ENCODE results near the gene CANT1. TPM values are rescaled to one million over a fixed set of nuclear protein-coding genes. Genes with fewer than 3 reads are reported as not detected.
A peak's percentile ranks its signal among the peaks of the same experiment; 100 is the strongest.

Gene CANT1
- total and polyA plus RNA-seq, 2 experiments from 2014 or later = 33.0 to 36.1 TPM

GRCh38 chr17:78962345-78962983 is 47.1 kb downstream of the CANT1 start:
- DNase-seq (ENCODE audit: low spot score) = peak; percentile 82
- H3K36me3 ChIP-seq (replicated peaks; ENCODE audit: insufficient read depth, low read depth) = no peaks in the 10 kb centered on the region

DNA sequence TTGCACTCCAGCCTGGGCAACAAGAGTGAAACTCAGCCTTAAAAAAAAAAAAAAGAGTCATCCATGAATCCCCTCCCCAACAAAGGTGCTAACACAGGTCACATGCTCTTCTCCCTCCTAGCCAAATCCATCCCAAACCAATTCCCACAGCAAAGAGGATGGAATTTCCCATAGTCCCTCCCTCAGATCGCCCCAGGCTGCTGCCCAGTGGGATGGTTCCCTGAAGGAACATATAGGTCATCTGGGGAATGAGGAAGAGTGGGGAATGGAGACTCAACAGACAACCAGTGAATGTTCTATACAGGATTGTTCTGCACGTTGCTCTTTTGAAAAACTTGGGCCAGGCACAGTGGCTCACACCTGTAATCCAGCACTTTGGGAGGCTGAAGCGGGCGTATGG is 48.0 kb downstream of the CANT1 start:
- Histone ChIP-seq H3K9me3 (ENCODE audit: low read depth) (no peaks in the 10 kb centered on the region), H3K36me3 (replicated peaks; ENCODE audit: insufficient read depth, low read depth) (no peaks in the 10 kb centered on the region), H3K27me3 (no peaks in the 10 kb centered on the region), H3K4me2 (no peak overlapping the region), H3K27ac (peak overlapping the region; percentile 88), H2AFZ (no peak overlapping the region), H3K79me2 (no peaks in the 10 kb centered on the region), H3K4me1 (ENCODE audit: insufficient read depth) (peaks cover 23% of the 10 kb centered on the region), H4K20me1 (ENCODE audit: insufficient read depth, poor library complexity, severe bottlenecking) (no peaks in the 10 kb centered on the region), H3K9me2 (replicated peaks; ENCODE audit: insufficient read depth) (no peaks in the 10 kb centered on the region), H3K4me3 (no peak overlapping the region)
- 95% methylated on average over 4 of the region's 4 CpGs for WGBS (ENCODE audit: low lambda C conversion rate, missing lambda C conversion rate)
- TF ChIP-seq EZH2phosphoT487 (IDR thresholded peaks at IDR 0.05; ENCODE audit: low read depth, severe bottlenecking, unreplicated experiment) (no peak), EZH2 (IDR thresholded peaks at IDR 0.05; ENCODE audit: borderline replicate concordance) (no peak), CTCF (IDR thresholded peaks at IDR 0.05; ENCODE audit: poor library complexity) (no peak)
- DNase-seq (ENCODE audit: low spot score) = no peak

More at GRCh38 chr17:78962345-78962983, 47.1 kb downstream of the CANT1 start:
- peak overlapping the region; percentile 88 for H3K27ac ChIP-seq
- TF ChIP-seq EZH2phosphoT487 (IDR thresholded peaks at IDR 0.05; ENCODE audit: low read depth, severe bottlenecking, unreplicated experiment) (no peak), EZH2 (IDR thresholded peaks at IDR 0.05; ENCODE audit: borderline replicate concordance) (no peak), CTCF (IDR thresholded peaks at IDR 0.05; ENCODE audit: poor library complexity) (no peak)
- no peak overlapping the region for H2AFZ ChIP-seq
- H3K9me2 ChIP-seq (replicated peaks; ENCODE audit: insufficient read depth) = no peaks in the 10 kb centered on the region
- 65% methylated on average over 19 of the region's 19 CpGs for WGBS (ENCODE audit: low lambda C conversion rate, missing lambda C conversion rate)
- no peaks in the 10 kb centered on the region for H4K20me1 ChIP-seq (ENCODE audit: insufficient read depth, poor library complexity, severe bottlenecking)
- H3K9me3 ChIP-seq (ENCODE audit: low read depth) = no peaks in the 10 kb centered on the region
- no peak overlapping the region for H3K4me3 ChIP-seq
- H3K4me2 ChIP-seq = no peak overlapping the region
- H3K27me3 ChIP-seq = no peaks in the 10 kb centered on the region
- no peaks in the 10 kb centered on the region for H3K79me2 ChIP-seq
- H3K4me1 ChIP-seq (ENCODE audit: insufficient read depth) = peaks cover 23% of the 10 kb centered on the region

- Histone ChIP-seq H3K27me3 (no peaks in the 10 kb centered on the region), H3K9me3 (ENCODE audit: low read depth) (no peaks in the 10 kb centered on the region), H3K4me2 (no peak overlapping the region), H3K9me2 (replicated peaks; ENCODE audit: insufficient read depth) (no peaks in the 10 kb centered on the region), H3K36me3 (replicated peaks; ENCODE audit: insufficient read depth, low read depth) (no peaks in the 10 kb centered on the region), H2AFZ (no peak overlapping the region), H4K20me1 (ENCODE audit: insufficient read depth, poor library complexity, severe bottlenecking) (no peaks in the 10 kb centered on the region), H3K79me2 (no peaks in the 10 kb centered on the region), H3K4me3 (no peak overlapping the region), H3K27ac (peak overlapping the region; percentile 88), H3K4me1 (ENCODE audit: insufficient read depth) (peaks cover 23% of the 10 kb centered on the region)
- TF ChIP-seq EZH2phosphoT487 (IDR thresholded peaks at IDR 0.05; ENCODE audit: low read depth, severe bottlenecking, unreplicated experiment) = no peak
- no peak for TF ChIP-seq CTCF (IDR thresholded peaks at IDR 0.05; ENCODE audit: poor library complexity)
- no peak for TF ChIP-seq EZH2 (IDR thresholded peaks at IDR 0.05; ENCODE audit: borderline replicate concordance)
- WGBS (ENCODE audit: low lambda C conversion rate, missing lambda C conversion rate) = 60% methylated on average over 5 of the region's 5 CpGs
- DNase-seq (ENCODE audit: low spot score) = no peak
Measured at GRCh38 chr17:78960928-78961327, 48.6 kb downstream of the CANT1 start.

Data from hepatocyte (in vitro differentiated cells).